ENCODE data around the gene FAM107B.
"Not testable (repeated sequence)": the region's sequence is repeated elsewhere in the genome, so short reads cannot be mapped to it uniquely, and the experiment has no call there.

FAM107B gene

DNA sequence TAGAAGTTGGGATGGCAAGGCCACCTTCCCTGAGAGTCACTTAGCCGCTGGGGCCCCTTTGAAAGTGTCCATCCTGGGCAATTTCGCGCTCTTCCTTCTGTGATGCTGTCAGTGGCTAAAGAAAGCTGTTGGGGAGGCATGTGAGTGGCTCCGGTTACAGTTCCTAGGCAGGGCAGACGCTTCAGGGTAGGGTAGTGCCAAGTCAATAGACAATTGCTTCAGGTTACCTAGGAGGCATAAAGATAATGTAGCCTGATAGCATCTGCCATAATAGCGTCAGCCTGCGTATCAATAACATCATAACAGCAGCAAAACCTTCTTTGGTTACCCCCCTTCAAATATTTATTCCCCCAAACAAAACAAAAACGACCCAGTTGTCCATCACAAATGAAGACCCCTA is at the start of gene FAM107B:
FAM107B (minus strand) TSS at position 101 of the 400 bp plus-strand sequence. CDS start 234 bp downstream, outside the sequence.
- no peak for DNase-seq (ENCODE audit: low spot score)

- no peak for DNase-seq (ENCODE audit: low spot score)
Measured at GRCh38 chr10:14823966-14824365, 49.3 kb upstream of the FAM107B start.

GRCh38 chr10:14822879-14823755 is 48.4 kb upstream of the FAM107B start:
- peak; percentile 66 for DNase-seq (ENCODE audit: low spot score)

DNA sequence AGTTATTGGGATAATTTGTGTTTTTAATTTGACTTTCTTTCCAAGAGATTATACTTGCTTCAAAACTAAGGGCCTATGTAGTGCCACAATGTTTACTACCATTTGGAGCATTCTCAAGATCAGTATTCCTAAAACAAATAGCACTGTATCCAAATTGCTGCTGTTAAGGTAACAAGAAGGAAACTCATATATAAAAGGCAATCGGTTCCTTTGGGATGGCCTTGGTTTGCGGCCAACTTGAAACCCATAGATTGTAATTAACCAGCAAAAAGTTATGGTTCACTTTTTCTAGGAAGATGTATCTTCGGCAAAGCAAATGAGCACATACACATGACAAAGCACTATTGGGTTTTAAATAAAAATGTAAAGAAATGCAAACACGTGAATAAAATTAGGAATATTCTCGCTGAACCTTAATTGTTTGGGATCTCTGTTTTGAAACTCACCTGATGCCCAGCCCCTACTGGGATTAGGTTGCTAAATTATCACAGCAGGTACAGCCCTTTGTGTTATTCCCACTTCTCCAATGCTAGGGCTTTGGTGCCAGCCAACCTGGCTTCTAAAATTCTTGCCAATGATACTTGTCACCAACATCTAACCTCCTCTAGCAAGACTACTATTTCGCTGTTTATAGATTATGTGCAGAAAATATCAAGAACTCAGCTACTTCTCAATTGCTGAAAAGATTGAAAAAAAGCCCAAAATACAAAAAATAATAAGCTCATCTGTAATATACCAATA is 47.1 kb upstream of the FAM107B start:
- no peak for DNase-seq (ENCODE audit: low spot score)

DNA sequence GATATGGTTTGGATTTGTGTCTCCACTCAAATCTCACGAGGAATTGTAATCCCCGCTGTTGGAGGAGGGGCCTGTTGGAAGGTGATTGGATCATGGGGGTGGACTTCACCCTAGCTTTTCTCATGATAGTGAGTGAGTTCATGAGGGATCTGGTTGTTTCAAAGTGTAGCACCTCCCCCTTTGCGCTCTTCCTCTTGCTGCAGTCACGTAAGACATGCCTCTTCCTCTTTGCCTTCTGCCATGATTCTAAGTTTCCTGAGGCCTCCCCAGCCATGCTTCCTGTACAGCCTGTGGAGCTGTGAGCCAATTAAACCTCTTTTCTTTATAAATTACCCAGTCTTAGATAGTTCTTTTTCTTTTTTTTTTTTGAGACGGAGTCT is 46.1 kb upstream of the FAM107B start:
- no peak for DNase-seq (ENCODE audit: low spot score)

GRCh38 chr10:14820010-14820774 is 45.5 kb upstream of the FAM107B start:
- DNase-seq (ENCODE audit: low spot score) = peak; percentile 74

- not testable (repeated sequence) for DNase-seq (ENCODE audit: low spot score)
Measured at GRCh38 chr10:14816717-14817116, 42.0 kb upstream of the FAM107B start.

GRCh38 chr10:14815681-14816080 is 41.0 kb upstream of the FAM107B start:
- no peak for DNase-seq (ENCODE audit: low spot score)

- DNase-seq (ENCODE audit: low spot score) = no peak
Measured at GRCh38 chr10:14812271-14812670, 37.6 kb upstream of the FAM107B start.

DNA sequence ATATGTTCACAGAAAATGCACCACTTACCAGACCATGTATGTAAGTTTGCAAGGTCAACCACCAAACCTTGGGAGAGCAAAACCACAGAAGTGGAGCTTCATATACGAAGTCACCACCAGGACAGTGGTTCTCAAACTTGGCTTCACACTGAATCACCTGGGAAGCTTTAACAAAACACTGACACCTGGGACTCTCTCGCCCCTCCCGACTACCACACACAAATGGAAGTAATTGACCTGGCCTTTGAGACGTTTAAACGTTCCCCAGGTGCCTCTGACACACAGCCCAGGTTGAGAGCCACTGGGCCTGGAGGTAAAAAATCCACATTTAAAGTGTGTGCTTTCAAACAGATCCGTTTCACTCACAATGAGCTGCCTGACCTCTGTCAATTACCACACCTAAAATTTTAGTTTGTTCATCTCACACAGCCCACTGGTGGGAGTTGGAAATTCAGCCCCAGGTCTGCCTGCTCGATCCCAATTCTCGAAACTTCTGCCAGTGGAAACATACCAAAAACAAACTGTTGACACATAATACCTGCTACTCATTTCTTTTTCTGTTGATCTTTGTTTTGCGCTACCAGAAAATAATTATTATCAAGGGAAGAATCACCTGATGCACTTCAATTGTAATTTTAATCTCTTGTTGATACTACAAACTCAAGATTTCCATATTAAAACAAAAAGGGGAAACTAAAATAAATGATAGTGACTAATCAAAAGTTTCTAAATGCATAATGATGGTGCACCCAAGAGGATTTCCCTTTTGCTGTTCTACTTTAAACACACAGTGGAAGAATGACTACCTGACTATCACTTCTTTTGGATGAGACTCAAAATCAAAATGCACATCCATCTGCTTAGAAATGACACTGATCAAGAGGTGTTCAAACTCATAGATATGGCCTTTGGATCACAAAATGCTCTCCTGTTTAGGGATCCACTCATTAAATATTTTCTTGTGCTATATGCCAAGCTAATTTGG is 36.6 kb upstream of the FAM107B start:
- no peak for DNase-seq (ENCODE audit: low spot score)

DNA sequence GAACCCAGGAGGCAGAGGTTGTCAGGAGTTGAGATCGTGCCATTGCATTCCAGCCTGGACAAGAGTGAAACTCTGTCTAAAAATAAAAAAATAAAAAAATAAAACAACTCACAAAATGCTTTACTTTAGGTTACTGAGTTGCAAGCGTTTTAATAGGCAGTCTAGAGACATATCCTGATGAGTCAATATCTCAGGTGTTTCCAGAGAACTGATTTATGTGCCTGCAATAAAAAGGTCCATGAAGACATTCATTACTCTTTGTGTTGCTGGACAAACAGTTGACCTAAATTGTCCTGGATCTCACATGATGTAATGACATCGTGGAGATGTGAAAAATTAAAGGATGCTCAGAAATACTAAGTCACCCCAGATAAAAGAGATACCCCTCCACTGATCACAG is 31.6 kb upstream of the FAM107B start:
- no peak for DNase-seq (ENCODE audit: low spot score)

DNA sequence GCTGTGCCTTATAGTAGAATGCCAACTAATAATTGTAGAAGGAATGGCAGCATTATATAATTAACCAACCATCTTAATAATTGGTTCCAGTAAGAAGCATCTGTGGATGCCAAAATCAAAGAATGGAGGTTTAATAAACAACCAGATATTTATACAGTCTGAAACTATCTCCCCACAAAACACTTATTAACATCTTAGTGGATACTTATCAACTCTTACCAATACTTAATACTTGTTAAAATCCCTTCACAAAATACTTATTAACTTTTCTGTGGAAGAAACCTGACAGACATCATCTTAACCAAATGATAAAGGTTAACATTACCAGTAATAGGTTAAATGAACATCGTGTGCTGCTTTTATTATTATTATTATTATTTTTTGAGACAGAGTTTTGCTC is 29.1 kb upstream of the FAM107B start:
- DNase-seq (ENCODE audit: low spot score) = no peak

DNA sequence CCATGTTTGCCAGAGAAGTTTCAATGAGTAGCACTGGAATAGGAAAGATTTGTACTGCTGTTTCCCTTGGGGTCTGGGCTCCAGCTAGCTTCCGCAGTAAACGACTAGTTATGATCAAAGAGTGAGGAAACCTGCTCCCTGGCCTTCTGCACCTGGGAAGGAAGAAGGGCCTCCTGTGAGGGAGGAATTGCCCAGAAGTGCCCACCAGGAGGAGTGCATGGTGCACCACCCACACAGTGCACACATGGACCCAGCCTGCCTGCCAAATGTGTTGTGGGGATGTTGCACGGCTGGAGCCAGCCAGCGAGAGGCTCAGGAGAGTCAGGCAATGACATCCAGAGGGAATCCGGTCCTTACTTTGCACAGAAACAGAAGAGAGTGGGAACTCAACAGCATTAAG is 27.0 kb upstream of the FAM107B start:
- DNase-seq (ENCODE audit: low spot score) = no peak

DNA sequence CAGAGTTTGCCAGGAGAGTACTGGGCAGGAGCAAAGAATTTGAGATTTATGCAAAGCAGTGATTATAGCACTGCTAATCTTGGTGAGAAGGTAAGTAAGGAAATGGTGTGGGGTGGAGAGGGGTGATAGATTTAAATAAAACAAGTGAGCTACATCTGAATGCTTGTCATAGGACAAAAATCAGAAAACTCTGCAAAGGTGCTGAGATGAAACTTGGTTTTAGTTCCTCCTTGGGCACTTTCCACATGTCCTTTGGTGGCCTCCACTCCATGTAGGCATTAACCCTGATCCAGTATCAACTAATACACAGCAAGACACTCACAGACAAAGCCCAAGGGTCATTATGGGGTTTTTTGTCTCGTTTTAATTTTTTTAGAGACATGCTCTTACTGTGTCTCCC is 25.7 kb upstream of the FAM107B start:
- no peak for DNase-seq (ENCODE audit: low spot score)

GRCh38 chr10:14798636-14799035 is 23.9 kb upstream of the FAM107B start:
- no peak for DNase-seq (ENCODE audit: low spot score)

DNA sequence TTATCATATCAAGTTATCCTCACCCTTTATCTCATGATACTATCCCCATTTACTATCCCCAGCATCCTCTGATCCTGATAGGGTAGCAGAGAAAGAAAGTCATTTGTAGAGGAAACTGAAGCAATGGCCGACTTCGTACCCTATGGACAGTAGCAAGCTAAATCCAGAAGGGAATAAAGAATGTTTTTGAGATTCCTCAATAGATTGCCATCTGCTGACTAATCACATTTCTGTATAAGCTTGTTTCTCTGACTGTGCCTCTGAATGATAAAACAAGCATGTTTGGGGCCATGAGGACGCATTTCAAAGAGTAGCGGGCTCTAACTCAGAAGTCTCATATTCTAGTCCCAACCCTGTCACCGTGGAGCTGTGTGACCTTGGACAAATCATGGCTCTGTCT is 13.2 kb upstream of the FAM107B start:
- no peak for DNase-seq (ENCODE audit: low spot score)

GRCh38 chr10:14784459-14785055 is 9.9 kb upstream of the FAM107B start:
- DNase-seq (ENCODE audit: low spot score) = no peak

GRCh38 chr10:14782691-14783363 is 8.1 kb upstream of the FAM107B start:
- DNase-seq (ENCODE audit: low spot score) = no peak

- DNase-seq (ENCODE audit: low spot score) = no peak
Measured at GRCh38 chr10:14781763-14782162, 7.1 kb upstream of the FAM107B start.

- peak; percentile 5 for DNase-seq (ENCODE audit: low spot score)
Measured at GRCh38 chr10:14779001-14779651, 4.4 kb upstream of the FAM107B start.
